Measurements from ENCODE around the gene RGS7.

The RGS7 gene

GRCh38 chr1:241357366-241358340 lies 648 bp upstream of the RGS7 start:
- Histone ChIP-seq H3K36me3 (replicated peaks; ENCODE audit: low read depth, low read length) (no peaks in the 10 kb centered on the region), H2AFZ (ENCODE audit: low read depth, low read length) (no peak overlapping the region), H3K27ac (ENCODE audit: low read length) (no peak overlapping the region), H3K27me3 (ENCODE audit: low read depth, low read length) (no peaks in the 10 kb centered on the region), H3K4me2 (ENCODE audit: low read length) (no peak overlapping the region), H3K4me3 (ENCODE audit: low read length) (no peak overlapping the region), H3K9me3 (ENCODE audit: insufficient read depth, low read length) (no peaks in the 10 kb centered on the region), H4K20me1 (ENCODE audit: insufficient read depth, low read length) (no peaks in the 10 kb centered on the region; the same call in 1 of the 2 replicates), H3K4me1 (ENCODE audit: low read length) (no peaks in the 10 kb centered on the region), H3K79me2 (ENCODE audit: low read length) (no peaks in the 10 kb centered on the region), H3K9ac (ENCODE audit: low read length) (no peak overlapping the region)
- TF ChIP-seq CTCF (IDR thresholded peaks at IDR 0.05; ENCODE audit: low read depth, low read length) (no peak), EZH2phosphoT487 (IDR thresholded peaks at IDR 0.05; ENCODE audit: low read depth) (no peak)

DNA sequence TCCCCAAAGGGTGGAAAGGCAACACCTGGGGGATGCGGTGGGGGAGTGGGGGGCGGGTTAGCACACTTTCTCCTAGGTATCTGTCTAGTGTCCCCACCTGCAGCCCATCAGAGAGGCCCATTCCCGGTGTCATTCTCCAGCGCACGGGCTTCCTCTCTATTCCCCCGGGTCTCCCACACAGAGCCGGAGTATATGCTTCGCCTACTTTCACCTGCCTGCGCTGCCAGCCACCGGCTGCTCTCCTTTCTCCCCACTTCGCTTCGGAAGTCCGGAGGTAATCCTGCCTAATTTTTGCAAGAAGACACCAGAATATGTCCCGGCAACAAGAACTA lies 852 bp downstream of the RGS7 start:
- no peaks in the 10 kb centered on the region for H3K9me3 ChIP-seq (ENCODE audit: insufficient read depth, low read length)

GRCh38 chr1:241355311-241356010 lies 1.5 kb downstream of the RGS7 start:
- H3K9me3 ChIP-seq (ENCODE audit: insufficient read depth, low read length), result no peaks in the 10 kb centered on the region
- no peak overlapping the region for H3K9ac ChIP-seq (ENCODE audit: low read length)
- H3K36me3 ChIP-seq (replicated peaks; ENCODE audit: low read depth, low read length), result no peaks in the 10 kb centered on the region
- TF ChIP-seq CTCF (IDR thresholded peaks at IDR 0.05; ENCODE audit: low read depth, low read length) (no peak), EZH2phosphoT487 (IDR thresholded peaks at IDR 0.05; ENCODE audit: low read depth) (no peak)
- H2AFZ ChIP-seq (ENCODE audit: low read depth, low read length), result no peak overlapping the region
- no peak overlapping the region for H3K4me2 ChIP-seq (ENCODE audit: low read length)
- H3K27me3 ChIP-seq (ENCODE audit: low read depth, low read length), result no peaks in the 10 kb centered on the region
- H4K20me1 ChIP-seq (ENCODE audit: insufficient read depth, low read length), result no peaks in the 10 kb centered on the region; the same call in 1 of the 2 replicates
- H3K4me3 ChIP-seq (ENCODE audit: low read length), result no peak overlapping the region
- H3K4me1 ChIP-seq (ENCODE audit: low read length), result no peaks in the 10 kb centered on the region
- no peak overlapping the region for H3K27ac ChIP-seq (ENCODE audit: low read length)
- no peaks in the 10 kb centered on the region for H3K79me2 ChIP-seq (ENCODE audit: low read length)

More for the DNA sequence above, 852 bp downstream of the RGS7 start:
- Histone ChIP-seq H3K4me2 (ENCODE audit: low read length) (no peak overlapping the region), H3K27me3 (ENCODE audit: low read depth, low read length) (no peaks in the 10 kb centered on the region), H3K36me3 (replicated peaks; ENCODE audit: low read depth, low read length) (no peaks in the 10 kb centered on the region), H4K20me1 (ENCODE audit: insufficient read depth, low read length) (no peaks in the 10 kb centered on the region; the same call in 1 of the 2 replicates), H3K4me1 (ENCODE audit: low read length) (no peaks in the 10 kb centered on the region), H3K9ac (ENCODE audit: low read length) (no peak overlapping the region), H3K27ac (ENCODE audit: low read length) (no peak overlapping the region), H2AFZ (ENCODE audit: low read depth, low read length) (no peak overlapping the region), H3K79me2 (ENCODE audit: low read length) (no peaks in the 10 kb centered on the region), H3K4me3 (ENCODE audit: low read length) (no peak overlapping the region)
- TF ChIP-seq CTCF (IDR thresholded peaks at IDR 0.05; ENCODE audit: low read depth, low read length) (no peak), EZH2phosphoT487 (IDR thresholded peaks at IDR 0.05; ENCODE audit: low read depth) (no peak)

DNA sequence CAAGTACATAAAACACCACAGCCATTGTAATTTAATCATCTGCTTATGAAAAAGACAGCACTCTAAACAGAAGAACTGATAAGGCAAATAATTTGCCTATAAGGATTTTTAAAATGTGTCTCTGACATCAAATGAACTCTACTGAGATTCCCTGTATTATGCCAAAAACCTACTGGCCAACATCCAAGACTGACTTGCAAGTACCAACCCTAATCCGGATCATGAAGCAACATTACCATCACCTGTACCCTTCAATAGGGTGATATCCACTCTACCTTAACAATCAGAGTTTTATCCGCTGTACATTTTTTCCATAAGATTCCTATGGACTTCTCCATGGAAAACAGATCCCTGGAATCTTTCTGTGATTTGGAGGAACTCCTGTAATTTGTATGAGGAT lies 4.6 kb downstream of the RGS7 start:
- Histone ChIP-seq H3K36me3 (replicated peaks; ENCODE audit: low read depth, low read length) (no peaks in the 10 kb centered on the region), H3K4me3 (ENCODE audit: low read length) (no peak overlapping the region), H2AFZ (ENCODE audit: low read depth, low read length) (no peak overlapping the region), H3K4me1 (ENCODE audit: low read length) (no peaks in the 10 kb centered on the region), H3K9me3 (ENCODE audit: insufficient read depth, low read length) (no peaks in the 10 kb centered on the region), H3K79me2 (ENCODE audit: low read length) (no peaks in the 10 kb centered on the region), H4K20me1 (ENCODE audit: insufficient read depth, low read length) (no peaks in the 10 kb centered on the region), H3K9ac (ENCODE audit: low read length) (no peak overlapping the region), H3K4me2 (ENCODE audit: low read length) (no peak overlapping the region), H3K27ac (ENCODE audit: low read length) (no peak overlapping the region), H3K27me3 (ENCODE audit: low read depth, low read length) (no peaks in the 10 kb centered on the region)
- TF ChIP-seq EZH2phosphoT487 (IDR thresholded peaks at IDR 0.05; ENCODE audit: low read depth) (no peak), CTCF (IDR thresholded peaks at IDR 0.05; ENCODE audit: low read depth, low read length) (no peak)

Data from OCI-LY3 (cell line).